GM19099 (cell line): ENCODE measurements around the gene RETREG2.

Experiments used
- POLR2A ChIP-seq: IDR thresholded peaks from 3 replicates; pipeline ENCODE4 v1.6.1; 2011; ENCODE audit warnings: low read depth; ENCODE audit not compliant: insufficient read length; ENCODE audit errors: extremely low read depth

The RETREG2 gene

DNA sequence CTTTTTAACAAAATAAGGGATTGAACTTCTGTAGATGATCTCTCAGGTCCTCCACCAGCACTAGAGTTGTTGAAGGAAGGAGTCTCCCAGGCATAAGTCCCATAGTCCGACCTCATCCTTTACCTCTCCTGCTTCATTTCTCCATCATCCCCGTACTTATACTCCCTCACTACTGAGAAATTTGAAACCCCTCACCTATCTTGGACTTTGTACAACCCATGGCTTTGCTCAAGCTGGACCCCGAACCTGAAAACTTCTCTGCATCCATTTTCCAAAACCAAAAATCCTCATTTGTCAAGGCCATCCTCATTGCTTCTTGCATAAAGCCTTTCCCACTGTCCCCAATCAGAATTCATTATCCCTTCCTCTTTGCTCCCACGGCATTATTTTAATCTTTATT, 17.0 kb upstream of the RETREG2 start:
- TF ChIP-seq POLR2A = no peak

GRCh38 chr2:219163156-219163555, 14.9 kb upstream of the RETREG2 start:
- TF ChIP-seq POLR2A = no peak

- no peak for TF ChIP-seq POLR2A
These were observed 12.8 kb upstream of the RETREG2 start for GRCh38 chr2:219165058-219165911.

GRCh38 chr2:219167997-219168396, 10.1 kb upstream of the RETREG2 start:
- no peak for TF ChIP-seq POLR2A

DNA sequence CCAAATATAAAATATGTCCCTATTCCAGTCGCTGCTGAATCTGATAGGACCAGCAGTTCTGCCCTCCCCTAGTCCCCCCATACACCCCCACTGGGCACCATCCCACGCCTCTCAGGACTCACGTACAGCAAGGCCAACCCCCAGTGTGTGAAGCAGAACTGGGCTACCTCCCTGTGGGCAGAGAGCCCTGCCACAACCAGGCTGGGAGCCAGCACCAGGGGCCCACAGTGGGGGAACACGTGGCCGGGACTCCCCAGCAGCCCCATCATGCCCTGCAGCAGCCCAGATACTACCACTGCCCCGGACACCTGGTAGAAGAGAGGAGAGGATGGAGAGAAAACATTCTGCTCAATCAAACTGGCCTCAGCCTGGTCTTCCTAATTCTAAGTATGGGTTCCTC, 9.5 kb upstream of the RETREG2 start:
- no peak for TF ChIP-seq POLR2A

DNA sequence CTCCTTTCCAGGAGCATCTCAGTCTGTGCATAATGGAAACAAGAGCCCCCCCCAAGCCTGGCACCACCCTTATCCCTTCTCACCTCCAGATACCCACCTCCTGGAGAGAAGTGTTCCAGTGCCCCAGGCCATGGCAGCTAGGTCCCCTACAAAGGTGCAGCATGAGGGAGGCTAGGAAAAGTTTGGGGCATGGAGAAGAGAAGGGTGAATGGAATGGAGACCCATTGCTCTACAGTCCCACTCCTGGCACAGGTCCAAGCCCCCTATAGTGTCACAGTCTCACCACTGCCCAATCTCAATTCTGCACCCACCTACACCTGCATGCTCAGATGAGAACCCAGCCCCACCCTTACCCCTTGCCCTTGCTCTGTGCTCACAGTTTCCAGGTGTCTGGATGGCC, 9.1 kb upstream of the RETREG2 start:
- no peak for TF ChIP-seq POLR2A

- no peak for TF ChIP-seq POLR2A
These were observed 8.0 kb upstream of the RETREG2 start, which contains the start of gene SLC23A3 for GRCh38 chr2:219169930-219170654. Gene SLC23A3, minus strand, starts transcription at chr2:219170029. Its CDS starts 45 bp downstream, at chr2:219169984.

DNA sequence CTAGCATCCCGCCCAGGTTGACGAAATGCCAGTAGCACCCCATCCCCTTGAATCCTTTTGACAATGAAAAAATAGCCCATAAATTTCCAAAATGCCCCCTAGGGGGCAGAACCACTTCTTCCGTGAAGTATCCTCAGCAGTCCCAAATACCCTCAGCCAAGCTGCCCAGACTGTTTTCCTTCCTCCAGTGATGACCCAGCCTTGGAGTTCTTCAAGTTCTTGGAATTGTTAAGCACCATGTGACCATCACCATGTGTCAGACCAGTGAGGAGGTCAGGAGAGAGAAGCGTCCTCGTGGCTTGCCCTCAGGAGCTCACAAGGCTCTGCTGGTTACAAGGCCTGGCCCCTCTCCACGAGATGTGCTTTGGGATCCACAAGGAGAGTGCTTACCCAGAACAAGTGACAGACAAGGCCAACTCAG, 6.8 kb upstream of the RETREG2 start:
- no peak for TF ChIP-seq POLR2A

GRCh38 chr2:219172231-219173154, 5.6 kb upstream of the RETREG2 start:
- TF ChIP-seq POLR2A = no peak

DNA sequence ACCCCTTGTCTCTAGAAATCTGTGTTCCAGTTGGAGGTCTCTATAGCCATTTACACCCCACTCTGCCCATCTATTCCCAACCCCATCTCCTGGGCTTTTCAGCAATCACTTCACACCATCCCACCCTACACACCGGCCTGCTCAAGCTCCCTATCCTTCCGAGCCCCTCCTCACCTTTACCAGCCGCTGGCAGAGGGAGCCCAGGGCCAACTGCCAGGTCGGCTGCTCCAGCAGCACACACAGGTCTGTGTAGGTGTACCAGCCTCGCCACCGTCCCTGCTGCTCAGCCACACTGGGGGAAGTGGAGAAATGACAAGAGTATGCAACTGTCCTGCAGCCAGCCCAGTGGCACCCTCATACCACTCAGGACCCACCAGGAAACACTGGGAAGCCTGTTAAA, 4.9 kb upstream of the RETREG2 start:
- TF ChIP-seq POLR2A = no peak

DNA sequence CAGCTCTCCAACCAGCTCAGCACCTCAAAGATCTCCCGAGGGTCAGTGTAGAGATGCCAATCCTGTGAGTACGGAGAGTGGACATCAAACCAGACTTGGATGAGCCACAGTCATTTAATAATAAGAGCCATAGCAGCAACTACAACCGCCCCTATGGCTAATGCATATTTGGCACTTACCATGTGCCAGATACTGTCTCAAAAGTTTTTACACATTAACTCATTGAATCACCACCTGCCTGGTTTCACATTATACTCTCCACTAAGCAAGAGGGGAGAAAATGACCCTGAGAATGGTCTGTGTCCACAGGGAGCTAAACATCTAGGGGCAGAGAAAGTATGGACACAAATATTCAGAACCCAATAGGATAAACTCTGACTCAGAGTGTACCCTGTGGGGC, 3.9 kb upstream of the RETREG2 start:
- no peak for TF ChIP-seq POLR2A

- TF ChIP-seq POLR2A = no peak
These were observed 3.3 kb upstream of the RETREG2 start for GRCh38 chr2:219174801-219175200.

DNA sequence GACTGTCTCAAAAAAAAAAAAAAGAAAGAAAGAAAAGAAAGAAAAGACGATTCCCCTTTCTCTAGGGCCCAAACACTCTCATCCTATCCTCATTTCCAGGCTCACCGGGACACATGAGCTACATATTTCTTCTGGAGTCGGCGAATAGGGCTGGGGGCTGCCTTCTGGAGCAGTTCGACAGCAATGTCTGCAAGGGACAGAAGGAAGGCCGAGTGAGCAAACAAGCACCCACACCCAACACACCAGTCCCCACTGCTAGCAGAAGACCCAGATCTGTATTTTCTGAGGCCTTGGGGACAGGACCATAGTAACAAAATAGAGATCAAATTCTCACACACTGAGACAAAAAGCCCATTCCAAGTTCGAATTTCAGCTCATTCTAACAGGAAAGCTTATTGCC, 2.6 kb upstream of the RETREG2 start:
- TF ChIP-seq POLR2A = no peak

- TF ChIP-seq POLR2A = no peak
These were observed 1.9 kb upstream of the RETREG2 start for GRCh38 chr2:219175928-219176817.
